CD4-positive, alpha-beta T cell treated with Interleukin-21 for 1 hour (primary cell): ENCODE data around the gene BUD31.
A peak's percentile ranks its signal among the peaks of the same experiment; 100 is the strongest.
"Not testable (repeated sequence)": the region's sequence is repeated elsewhere in the genome, so short reads cannot be mapped to it uniquely, and the experiment has no call there.

Source experiments
- DNase-seq: peaks from one replicate; pipeline ENCODE4 v3.0.0-alpha.2; 2020

Gene BUD31

DNA sequence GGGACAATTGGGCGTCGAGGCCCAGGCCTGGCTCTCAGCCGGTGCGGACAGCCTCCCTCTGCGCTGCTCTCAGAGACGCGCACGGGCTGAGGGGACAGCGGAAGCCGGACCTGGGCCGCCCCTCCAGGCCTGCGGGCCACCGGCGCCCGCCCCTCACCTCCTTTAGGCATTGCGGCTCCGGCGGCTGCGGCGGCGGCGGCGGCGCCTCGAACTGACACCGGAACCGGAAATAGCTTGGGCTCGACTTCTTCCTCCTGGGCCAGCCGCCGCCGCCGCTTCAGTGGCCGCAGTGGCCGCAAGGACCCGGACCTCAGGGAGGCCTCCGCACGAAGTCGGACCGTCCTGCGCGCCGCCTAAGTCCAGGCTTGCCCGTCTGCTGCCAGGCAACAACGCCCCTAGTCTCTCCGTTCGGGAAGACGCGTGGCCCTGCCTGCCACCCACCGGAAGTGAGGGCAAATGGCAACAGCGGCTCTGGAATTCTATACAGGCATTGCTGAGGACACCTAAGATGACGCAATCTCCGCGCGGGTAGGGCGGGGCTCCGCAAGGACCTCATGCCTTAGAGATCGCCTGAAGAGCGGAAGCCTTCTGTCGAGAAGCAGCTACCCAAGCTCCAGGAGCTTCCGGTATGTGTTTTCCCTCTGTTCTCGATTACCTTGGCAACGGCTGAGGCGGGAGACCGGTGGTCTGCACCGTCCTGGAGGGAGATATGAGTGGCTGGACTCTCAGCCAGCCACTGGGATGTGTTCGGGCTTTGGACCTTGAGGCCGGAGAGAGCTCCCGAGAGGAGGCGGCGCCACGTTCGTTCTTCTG, at the start of gene BUD31, which contains the start of gene PDAP1:
Gene BUD31 (plus strand): TSS at position 591 of the 813 bp plus-strand sequence. CDS start 2,124 bp downstream, outside the sequence.
Gene PDAP1 (minus strand): TSS at position 219 of the 813 bp plus-strand sequence. CDS start 49 bp downstream, at position 170.
- peak; percentile 97 for DNase-seq

DNA sequence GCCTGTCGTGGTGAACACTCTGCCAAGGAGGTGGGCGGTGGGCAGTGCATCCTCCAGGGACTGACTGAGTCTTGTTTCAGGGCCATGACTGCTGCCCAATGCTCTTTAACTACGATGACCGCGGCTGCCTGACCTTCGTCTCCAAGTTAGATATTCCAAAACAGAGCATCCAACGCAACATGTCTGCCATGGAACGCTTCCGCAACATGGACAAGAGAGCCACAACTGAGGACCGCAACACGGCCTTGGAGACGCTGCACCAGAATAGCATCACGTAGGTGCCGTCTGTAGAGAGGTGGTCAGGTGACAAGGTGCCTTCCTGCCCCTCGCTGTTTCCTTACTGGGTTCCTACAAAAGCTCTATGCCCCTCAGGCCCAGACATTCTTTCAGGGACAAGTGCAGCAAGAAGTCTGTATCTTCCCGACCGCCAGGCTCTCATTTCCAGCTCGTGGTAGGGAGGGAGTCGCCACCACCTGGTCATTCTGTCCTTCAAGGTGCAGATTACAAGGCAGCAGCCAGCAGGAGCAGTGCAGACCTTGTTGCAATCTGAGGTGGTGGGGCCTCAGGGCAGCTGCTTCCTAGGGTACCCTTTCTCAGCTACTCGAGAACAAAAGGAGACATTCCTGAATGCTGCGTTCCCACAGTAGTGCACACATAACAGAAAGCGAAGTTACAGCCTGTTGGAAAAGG, 49.2 kb upstream of the BUD31 start:
- no peak for DNase-seq

DNA sequence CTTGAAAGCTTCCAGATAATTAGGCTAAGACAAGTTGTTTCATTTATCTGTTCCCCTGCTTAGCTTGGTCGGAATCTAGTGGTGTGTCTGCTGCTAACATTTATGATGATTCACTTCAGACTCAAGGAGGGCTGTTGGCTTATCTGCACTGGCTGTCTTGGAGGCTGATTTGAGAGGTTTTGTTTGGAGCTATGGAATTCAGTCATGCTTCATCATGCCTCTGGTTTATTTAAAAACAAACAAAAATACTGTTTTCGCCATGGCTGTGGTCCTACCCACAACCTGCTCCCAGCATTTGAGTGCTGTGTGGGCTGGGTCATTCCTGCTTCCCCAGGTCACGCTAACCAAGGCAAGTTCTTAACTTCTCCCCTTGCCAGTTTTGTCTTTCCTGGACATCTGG, 46.0 kb upstream of the BUD31 start:
- no peak for DNase-seq

DNA sequence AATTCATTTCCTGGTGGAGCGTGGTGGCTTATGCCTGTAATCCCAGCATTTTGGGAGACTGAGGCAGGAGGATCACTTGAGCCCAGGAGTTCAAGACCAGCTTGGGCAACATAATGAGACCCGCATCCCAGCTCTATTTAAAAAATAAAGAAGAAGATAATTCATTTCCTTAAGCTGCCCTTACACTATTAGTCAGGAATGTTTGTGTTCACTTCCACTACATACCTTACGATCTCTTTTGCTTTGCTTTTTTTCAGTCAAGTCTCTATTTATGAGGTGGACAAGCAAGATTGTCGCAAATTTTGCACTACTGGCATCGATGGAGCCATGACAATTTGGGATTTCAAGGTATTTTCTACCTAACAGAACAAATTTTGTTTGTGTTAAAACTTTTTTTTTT, 45.5 kb upstream of the BUD31 start:
- no peak for DNase-seq

DNA sequence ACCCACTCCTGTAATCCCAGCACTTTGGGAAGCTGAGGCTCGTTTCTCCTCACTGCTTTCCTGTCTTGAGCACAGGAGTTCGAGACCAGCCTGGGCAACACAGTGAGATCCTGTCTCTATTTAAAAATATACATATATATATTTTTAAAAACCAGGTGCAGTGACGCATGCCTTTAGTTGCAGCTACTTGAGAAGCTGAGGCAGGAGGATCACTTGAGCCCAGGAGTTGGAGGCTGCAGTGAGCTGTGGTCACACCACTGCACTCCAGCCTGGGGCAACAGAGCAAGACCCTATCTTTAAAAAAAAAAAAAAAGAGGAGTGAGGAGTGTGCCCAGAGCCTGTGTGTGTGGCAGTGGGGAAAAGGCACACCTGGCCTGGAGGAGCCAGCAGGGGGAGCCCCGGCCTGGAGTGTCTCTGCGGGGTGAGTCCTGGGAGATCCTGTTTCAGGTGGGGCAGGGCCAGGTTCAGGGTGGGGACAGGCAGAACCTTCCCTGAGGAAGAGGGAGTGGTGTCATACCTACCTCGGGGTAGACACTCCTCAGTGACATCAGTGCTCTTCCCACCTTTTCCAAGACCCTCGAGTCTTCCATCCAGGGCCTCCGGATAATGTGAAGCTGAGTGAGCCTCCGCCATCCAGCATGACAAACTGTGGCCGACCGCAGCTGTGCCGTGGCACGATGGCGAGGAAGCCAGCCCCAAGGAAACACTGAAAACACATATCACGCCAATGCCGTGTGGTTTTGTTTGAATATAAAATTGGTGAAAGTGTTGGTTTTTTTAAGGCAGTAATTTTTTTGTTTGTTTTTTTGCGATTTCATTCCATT, 43.2 kb upstream of the BUD31 start:
- peak; percentile 75 for DNase-seq

DNA sequence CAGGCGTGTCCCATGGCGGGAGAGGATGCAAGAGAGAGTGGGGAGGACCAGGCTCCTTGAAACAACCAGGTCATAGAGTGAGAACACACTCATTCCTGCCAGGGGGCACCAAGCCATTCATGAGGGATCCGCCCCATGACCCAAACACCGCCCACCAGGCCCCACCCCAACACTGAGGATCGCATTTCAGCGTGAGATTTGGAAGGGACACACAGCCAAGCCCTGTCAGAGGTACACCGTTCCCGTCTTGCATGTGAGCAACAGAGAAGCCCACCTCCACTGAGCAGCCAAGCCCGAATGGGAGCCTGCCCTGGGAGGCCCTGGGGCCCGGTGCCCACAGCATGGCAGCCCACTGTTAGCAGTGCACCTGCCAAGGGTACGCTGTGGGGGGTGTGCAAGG, 42.1 kb upstream of the BUD31 start:
- no peak for DNase-seq

DNA sequence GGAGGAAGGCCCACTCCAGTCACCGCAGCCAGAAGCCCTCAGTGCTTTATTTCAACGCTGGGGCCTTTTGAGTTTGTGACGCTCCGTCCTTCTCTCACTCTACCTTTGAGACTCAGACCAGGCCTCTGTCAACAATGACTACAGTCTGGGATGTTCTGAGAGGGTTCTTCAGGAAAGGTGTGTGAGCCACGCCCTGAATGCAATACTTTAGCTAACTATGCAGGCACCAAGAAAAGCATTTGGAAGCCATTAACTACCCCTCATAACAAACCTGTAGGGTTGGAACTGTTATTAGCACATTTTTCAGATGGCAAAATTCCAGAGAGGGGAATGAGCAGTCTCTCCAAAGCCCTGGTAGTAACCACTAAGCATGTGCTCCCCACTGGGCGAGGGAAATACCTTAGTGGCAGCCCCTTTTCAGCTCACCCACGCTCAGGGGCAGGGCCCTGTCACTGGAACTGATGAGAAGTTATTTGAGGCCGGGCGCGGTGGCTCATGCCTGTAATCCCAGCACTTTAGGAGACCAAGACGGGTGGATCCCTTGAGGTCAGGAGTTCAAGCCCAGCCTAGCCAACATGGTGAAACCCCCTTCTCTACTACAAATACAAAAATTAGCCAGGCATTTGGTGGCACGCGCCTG, 39.9 kb upstream of the BUD31 start:
- no peak for DNase-seq

DNA sequence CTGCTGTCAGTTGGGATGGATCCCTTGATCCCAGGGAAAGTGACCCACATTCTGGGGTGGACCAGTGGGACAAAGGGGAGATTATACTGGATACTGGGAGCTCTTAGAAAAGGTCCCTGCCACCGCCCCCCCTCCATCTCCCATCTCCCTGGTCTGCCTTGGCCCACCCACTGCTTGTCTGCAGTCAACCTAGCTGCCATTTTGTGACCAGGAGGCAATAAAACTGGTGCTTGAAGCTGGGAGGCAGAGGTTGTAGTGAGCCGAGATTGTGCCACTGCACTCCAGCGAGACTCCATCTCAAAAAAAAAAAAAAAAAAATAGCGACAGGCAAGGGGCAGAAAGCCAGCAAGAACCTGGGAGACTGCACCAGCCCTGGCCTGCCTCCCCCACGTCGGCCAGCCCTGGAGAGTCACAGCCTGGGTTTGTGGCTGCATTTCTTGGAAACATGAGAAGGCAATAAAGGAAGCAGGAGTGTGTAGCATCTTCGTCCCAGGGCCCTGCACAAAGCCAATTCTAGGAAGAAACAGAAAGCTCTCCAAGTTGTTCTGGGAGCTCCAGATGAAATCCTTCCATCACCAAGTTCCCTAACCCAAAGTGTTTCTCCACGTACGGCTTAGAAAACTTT, 38.9 kb upstream of the BUD31 start:
- no peak for DNase-seq

DNA sequence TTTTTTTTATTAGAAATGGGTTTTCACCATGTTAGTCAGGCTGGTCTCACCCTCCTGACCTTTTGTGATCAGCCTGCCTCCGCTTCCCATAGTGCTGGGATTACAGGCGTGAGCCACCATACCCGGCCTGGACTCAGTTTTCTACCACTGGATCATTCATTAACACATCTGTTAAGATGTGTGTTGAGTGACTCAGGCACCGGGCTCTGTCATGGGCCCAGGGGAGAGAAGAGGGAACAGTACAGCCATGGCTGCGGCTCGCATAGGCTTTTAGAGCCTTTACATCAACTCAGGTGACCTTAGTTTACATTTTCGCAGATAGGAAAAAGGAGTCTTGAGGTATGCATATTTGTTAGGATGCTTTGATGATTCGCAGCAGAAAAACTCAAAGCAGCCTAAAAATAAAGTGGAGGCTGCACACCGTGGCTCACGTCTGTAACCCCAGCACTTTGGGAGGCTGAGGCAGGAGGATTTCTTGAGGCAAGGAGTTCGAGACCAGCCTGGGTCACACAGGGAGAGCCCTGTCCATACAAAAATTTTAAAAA, 37.3 kb upstream of the BUD31 start:
- DNase-seq: no peak

DNA sequence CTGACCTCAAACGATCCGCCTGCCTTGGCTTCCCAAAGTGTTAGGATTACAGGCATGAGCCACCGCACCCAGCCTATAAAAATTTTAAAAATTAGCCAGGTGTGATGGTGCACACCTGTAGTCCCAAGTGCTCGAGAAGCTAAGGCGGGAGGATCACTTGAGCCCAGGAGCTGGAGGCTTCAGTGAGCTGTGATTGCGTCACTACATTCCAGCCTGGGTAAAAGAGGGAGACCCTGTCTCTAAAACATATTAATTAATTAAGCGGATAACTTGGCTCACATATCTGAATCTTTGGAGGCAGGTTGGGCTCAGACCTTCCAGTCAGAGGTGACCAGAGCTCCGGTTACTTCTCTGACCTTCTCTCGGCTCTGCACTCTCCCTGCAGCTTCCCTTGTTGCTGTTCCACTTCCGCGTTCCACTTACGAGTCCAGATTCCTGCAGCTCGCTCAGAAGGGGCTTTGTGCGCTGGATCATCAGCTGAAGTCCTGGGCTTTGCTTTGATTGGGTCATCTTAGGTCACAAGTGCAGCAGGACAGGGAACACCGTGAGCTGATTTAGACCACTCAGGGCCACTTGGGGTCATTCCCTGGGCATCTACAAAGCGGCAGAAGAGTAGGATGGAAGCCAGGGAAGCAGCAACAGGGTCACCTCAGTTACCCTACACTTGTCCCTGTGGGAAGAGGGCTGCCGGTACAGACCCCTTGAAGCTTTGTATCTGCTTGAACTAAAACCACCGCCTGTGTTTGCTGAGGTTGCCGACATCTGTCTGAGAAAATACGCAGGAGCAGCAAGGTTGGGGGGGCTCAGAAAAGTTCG, 36.3 kb upstream of the BUD31 start:
- no peak for DNase-seq

DNA sequence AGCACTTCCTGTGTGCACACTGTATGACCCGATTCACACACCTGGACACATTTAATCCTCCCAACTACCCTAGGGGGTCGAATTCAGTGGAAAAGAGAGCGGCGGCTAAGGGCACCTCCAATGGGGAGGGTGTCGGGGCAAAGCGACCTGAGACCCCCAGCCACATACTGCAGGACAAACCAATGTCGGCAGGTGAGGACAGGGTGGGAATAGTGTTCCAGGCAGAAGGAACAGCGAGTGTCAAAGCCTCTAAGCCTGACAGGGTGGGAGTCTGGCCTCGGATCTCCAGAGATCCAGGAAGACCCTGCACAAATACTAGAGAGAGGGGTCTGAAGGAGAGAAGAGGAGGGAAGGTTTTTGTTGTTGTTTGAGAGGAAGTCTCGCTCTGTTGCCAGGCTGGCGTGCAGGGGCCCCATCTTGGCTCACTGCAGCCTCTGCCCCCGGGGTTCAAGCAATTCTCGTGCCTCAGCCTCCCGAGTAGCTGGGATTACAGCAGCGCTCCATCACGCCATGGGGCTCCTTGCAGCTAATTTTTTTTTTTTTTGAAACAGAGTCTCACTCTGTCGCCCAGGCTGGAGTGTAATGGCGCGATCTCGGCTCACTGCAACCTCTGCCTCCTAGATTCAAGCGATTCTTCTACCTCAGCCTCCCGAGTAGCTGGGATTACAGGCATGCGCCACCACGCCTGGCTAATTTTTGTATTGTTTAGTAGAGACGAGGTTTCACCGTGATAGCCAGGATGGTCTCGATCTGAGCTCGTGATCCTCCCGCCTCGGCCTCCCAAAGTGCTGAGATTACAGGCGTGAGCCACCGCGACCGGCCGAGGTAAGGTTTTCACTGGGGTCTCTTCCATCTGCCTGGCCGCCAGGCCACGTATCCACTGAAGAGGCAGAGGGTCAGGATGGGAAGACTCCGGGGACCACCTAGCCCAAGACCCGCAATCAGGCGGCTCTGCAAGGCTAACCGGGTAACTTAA, 35.4 kb upstream of the BUD31 start:
- no peak for DNase-seq

DNA sequence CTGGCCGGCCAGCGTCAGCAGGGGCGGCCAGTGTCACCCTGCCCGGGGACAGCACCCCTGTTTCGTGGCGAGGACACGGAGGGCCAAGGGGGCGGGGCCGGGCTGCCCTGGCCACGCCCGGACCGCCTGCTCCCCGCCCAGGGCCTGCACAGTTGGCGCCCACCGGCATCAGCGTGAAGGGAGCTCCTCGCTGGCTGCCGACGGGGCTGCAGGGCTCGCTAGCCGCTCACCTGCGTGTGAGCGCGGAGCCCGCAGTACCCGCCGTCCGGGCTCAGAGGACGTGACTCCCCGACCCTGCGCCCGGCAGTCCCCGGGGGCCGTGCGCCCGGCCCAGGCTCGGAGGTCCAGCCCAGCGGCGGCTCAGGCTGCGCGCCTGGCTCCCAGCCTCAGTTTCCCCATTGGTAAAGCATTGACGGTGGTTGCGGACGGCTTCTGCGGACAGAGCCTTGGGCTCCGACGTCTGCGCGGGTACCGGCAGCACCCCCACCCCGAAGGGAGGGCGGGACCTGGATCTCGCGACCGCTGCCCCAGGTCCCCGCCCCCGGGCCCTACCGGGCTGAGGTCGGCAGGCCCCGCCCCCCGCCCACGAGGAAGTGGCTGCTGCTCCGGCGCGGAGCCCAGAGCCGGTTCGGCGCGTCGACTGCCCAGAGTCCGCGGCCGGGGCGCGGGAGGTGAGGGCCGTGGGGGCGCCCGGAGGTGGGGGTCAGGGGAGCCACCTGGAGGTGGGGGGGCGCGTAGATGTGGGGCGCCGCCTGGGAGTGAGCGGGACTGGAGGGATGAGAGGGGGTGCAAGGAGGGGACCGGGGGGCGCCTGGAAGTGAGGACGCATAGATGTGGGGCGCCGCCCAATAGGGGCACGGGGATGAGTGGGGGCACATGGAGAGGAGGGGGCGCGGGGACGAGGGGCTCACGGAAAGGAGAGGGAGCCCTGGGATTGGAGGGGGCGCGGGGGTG, 34.4 kb upstream of the BUD31 start, which contains the start of gene ARPC1B:
Gene ARPC1B (plus strand): TSS at position 620 of the 954 bp plus-strand sequence. CDS start 10,985 bp downstream, outside the sequence.
- peak; percentile 88 for DNase-seq

DNA sequence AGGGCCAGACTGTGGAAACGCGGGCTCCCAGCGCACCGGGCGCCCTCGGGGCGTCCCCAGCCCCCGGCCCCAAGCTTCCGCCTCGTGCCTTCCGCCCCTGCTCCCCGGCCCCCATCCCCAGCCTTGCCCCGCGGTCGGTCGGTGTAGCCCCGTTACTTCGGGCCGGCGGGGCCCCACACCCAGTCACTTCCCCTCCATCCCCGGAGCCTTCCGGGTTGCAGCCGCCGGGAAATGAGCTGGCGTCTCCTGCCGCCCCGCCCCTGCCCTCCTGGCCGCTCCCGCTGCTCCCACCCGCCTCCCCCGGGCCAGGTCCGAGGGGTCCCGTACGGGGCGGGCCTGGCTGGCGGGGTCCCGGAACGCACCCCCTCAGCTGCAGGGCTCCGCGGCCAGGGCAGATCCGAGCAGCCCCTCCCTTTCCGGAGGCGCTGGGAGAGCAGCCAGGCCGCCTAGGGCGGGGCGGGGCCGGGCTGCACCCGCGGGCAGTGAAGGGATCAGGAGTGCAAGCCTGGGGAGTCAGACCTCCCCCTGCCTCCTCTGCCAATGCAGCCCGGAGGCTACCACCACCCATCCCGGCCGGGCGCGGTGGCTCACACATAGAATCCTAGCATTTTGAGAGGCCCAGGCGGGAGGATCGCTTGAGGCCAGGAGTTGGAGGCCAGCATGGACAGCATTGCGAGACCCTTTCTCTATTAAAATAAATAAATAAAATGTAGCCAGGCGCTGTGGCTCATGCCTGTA, 33.5 kb upstream of the BUD31 start:
- DNase-seq: peak; percentile 76

DNA sequence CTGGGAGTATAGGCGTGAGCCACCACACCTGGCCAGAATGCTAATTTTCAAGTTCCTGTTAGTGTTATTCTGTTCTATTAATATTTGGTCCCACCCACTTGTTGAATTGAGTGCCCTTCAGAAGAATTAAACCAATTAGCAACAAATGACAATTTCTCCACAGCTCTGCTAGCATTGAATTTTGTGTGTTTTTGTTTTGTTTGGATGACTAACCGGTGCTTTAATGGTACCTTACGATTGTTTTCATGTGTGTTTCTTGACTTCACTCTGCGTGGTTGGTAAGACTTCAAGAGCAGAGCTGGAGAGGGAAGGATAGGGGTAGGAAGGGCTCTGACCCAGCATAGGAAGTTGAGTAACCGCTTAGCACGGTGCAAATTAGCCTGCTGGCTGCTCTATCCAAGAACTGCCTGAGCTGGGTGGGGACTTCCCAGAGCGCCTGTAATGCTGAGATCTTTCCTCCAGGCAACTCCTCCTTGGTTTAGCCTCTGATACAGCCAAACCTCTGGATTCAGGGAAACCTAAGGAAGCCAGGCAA, 29.7 kb upstream of the BUD31 start:
- DNase-seq: peak; percentile 73

DNA sequence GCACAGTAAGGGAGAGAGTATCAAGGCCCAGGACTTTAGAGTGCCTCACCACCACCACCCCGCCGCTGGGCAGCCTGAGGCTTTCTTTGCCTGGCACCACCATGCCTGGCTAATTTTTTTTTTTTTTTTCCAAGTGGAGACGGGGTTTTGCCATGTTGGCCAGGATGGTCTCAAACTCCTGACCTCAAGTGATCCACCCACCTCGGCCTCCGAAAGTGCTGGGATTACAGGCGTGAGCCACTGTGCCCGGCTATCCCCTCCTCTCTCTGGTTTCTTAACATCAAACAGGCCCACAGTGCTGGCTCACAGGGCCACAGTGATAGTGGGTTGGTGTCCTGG, 29.1 kb upstream of the BUD31 start:
- not testable (repeated sequence) for DNase-seq

DNA sequence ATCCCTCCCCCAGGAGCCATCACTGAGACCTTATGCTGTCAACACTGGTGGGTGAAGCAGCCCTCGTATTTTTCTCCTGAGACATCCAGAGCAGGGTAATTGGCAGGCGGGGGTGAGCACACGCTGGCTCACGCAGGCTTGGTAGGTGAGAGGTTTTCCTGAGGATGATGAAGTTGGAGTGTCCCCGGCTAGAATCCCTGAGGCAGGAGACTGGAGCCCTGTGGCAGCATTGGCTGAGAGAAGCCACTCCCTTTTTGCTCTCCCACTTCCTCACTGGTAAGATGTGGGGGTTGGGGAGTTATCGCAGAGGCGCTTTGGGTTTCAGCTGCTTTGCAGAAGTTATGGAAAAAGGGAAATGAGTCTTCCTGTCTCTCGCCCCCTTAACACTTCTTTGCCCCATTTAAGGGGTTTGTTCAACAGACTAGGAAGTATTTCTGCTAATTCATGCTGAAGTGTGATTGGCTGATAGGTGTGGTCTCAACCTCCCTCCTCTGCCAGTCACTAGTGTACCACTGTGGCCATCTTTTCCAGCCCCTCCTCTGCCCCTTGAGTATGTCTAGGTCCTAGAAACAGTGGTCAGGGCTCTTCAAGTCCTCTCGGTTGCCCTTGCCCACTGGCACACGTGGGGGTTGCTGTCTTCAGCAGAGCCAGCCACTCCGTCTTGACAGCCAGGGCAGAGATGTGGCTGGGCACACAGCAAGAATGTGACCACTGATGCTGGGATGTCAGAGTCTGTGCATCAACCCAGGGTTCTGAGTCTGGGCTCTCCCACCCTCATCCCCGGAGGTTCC, 28.5 kb upstream of the BUD31 start:
- peak; percentile 66 for DNase-seq
